ENCODE measurements around the gene MYO1D. TPM values are rescaled to one million over a fixed set of nuclear protein-coding genes. Genes with fewer than 3 reads are reported as not detected.

MYO1D gene
- total RNA-seq, 1 donor from 2014 or later, result 5.5 TPM

GRCh38 chr17:32855620-32856019 is 21.3 kb downstream of the MYO1D start:
- H3K4me1 ChIP-seq, result peaks cover 8% of the 10 kb centered on the region
- H3K4me3 ChIP-seq, result no peak overlapping the region
- no peaks in the 10 kb centered on the region for H3K27me3 ChIP-seq (ENCODE audit: low read depth)
- no peak for TF ChIP-seq CTCF (IDR thresholded peaks at IDR 0.05; ENCODE audit: borderline replicate concordance)
- H3K36me3 ChIP-seq, result no peaks in the 10 kb centered on the region
- DNase-seq, result no peak
- intact Hi-C loops (cut with micrococcal nuclease), result no loop called here
- H3K27ac ChIP-seq (replicated peaks), result no peak overlapping the region
- no peaks in the 10 kb centered on the region for H3K9me3 ChIP-seq (replicated peaks)

DNA sequence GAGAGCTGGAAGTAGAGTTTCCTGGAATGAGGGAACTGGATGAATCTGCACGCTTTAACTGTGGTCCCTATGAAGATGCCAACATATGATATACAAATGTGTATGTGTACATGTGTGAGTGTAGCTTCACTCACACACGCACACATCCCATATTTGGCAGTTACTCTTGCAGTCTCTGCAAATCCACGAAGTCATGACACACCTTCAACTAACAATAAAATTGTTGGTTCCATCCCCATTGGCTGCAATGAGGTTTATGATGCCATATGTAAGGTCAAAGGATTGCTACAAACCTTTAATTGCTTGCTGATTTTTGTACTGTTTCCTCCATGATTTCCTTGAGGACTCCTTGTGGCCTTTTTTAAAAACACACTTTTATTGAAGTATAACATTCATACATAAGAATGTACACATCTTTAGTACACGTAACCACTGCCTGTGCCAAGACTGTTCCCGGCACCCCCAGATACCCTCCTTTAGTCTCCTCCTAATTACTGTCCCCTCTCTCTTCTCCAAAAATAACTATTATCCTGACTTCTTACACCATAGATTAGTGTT is 22.0 kb downstream of the MYO1D start:
- no peak for DNase-seq
- Histone ChIP-seq H3K27me3 (ENCODE audit: low read depth) (no peaks in the 10 kb centered on the region), H3K36me3 (no peaks in the 10 kb centered on the region), H3K27ac (replicated peaks) (no peak overlapping the region), H3K9me3 (replicated peaks) (no peaks in the 10 kb centered on the region), H3K4me1 (peaks cover 1% of the 10 kb centered on the region), H3K4me3 (no peak overlapping the region)
- intact Hi-C loops (cut with micrococcal nuclease), result no loop called here
- TF ChIP-seq CTCF (IDR thresholded peaks at IDR 0.05; ENCODE audit: borderline replicate concordance), result no peak

DNA sequence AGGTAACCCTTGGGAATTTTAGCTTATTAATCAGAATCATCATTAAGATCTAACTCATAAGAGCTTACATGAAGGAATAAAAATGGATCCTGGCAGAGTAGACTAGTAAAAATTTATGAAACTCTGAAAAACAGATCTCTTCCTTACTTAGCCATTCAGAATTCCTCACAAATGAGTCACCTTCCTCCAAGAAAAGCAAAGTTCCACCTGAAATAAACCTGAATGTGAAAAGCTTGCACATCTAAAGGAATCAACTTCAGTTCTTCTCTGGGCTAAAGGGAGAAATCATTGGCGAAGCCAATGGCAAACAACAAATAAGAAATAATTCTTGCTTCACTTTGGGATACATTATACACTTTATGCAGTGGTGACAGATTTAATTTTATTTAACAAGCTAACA is 22.7 kb downstream of the MYO1D start:
- intact Hi-C loops (cut with micrococcal nuclease), result no loop called here
- Histone ChIP-seq H3K27ac (replicated peaks) (no peak overlapping the region), H3K9me3 (replicated peaks) (no peaks in the 10 kb centered on the region), H3K4me3 (no peak overlapping the region), H3K27me3 (ENCODE audit: low read depth) (no peaks in the 10 kb centered on the region), H3K4me1 (no peaks in the 10 kb centered on the region), H3K36me3 (no peaks in the 10 kb centered on the region)
- TF ChIP-seq CTCF (IDR thresholded peaks at IDR 0.05; ENCODE audit: borderline replicate concordance), result no peak
- DNase-seq, result no peak

GRCh38 chr17:32852811-32853210 is 24.1 kb downstream of the MYO1D start:
- H3K4me1 ChIP-seq, result no peaks in the 10 kb centered on the region
- H3K4me3 ChIP-seq, result no peak overlapping the region
- no peaks in the 10 kb centered on the region for H3K36me3 ChIP-seq
- TF ChIP-seq CTCF (IDR thresholded peaks at IDR 0.05; ENCODE audit: borderline replicate concordance), result no peak
- H3K27me3 ChIP-seq (ENCODE audit: low read depth), result no peaks in the 10 kb centered on the region
- no peak for DNase-seq
- intact Hi-C loops (cut with micrococcal nuclease), result no loop called here
- H3K27ac ChIP-seq (replicated peaks), result no peak overlapping the region
- H3K9me3 ChIP-seq (replicated peaks), result no peaks in the 10 kb centered on the region

DNA sequence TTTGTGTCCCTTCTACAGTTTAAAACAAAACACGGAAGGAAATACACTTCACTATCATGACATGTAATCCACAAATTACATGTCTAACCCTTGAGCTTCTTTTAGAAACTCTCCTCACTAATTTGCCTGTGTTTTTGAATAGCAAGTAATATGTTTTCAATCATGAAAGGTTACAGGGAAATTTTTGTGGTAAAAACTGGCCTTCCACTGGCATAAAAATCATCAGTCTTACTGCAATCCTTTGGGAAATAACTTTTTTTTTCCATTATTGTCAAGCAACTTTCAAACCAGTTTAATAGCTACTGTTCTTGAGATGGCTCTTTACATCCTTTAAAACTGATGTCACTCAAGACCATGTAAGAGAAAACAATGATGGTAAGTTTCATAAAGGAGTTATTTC is 27.0 kb downstream of the MYO1D start:
- H3K27me3 ChIP-seq (ENCODE audit: low read depth), result no peaks in the 10 kb centered on the region
- intact Hi-C loops (cut with micrococcal nuclease), result no loop called here
- no peak overlapping the region for H3K27ac ChIP-seq (replicated peaks)
- H3K4me1 ChIP-seq, result peaks cover 6% of the 10 kb centered on the region
- H3K9me3 ChIP-seq (replicated peaks), result no peaks in the 10 kb centered on the region
- no peaks in the 10 kb centered on the region for H3K36me3 ChIP-seq
- DNase-seq, result no peak
- no peak for TF ChIP-seq CTCF (IDR thresholded peaks at IDR 0.05; ENCODE audit: borderline replicate concordance)
- no peak overlapping the region for H3K4me3 ChIP-seq

Measured in left ventricle myocardium inferior (tissue), 1 donor.